ENCODE data around the gene BABAM2. TPM values are rescaled to one million over a fixed set of nuclear protein-coding genes. Genes with fewer than 3 reads are reported as not detected.

The BABAM2 gene
- total RNA-seq, 1 experiment from 2014 or later, result 57.6 TPM

GRCh38 chr2:28148000-28148399 is 257.5 kb downstream of the BABAM2 start:
- ChIA-PET CTCF (no interaction called here), POLR2A (interaction anchor here (1.1 to 1.2 kb wide), 2 partner anchors 8 to 10 kb away, joined by 3 to 5 read pairs; no protein-coding TSS in a partner anchor)
- BruUV-seq (replicated peaks), result no TSS peak
- intact Hi-C loops (cut with micrococcal nuclease), result no loop called here
- H3K27me3 Mint-ChIP-seq (ENCODE audit: insufficient read depth, unreplicated experiment), result no peaks in the 10 kb centered on the region
- H3K4me1 Mint-ChIP-seq (ENCODE audit: insufficient read depth, unreplicated experiment), result peaks cover 13% of the 10 kb centered on the region
- peaks cover 6% of the 10 kb centered on the region for H3K9me3 Mint-ChIP-seq (ENCODE audit: unreplicated experiment)
- peaks cover 9% of the 10 kb centered on the region for H3K36me3 Mint-ChIP-seq (ENCODE audit: insufficient read depth, unreplicated experiment)
- no peak overlapping the region for H3K4me3 Mint-ChIP-seq (ENCODE audit: unreplicated experiment)
- TF ChIP-seq, protein P1, sequence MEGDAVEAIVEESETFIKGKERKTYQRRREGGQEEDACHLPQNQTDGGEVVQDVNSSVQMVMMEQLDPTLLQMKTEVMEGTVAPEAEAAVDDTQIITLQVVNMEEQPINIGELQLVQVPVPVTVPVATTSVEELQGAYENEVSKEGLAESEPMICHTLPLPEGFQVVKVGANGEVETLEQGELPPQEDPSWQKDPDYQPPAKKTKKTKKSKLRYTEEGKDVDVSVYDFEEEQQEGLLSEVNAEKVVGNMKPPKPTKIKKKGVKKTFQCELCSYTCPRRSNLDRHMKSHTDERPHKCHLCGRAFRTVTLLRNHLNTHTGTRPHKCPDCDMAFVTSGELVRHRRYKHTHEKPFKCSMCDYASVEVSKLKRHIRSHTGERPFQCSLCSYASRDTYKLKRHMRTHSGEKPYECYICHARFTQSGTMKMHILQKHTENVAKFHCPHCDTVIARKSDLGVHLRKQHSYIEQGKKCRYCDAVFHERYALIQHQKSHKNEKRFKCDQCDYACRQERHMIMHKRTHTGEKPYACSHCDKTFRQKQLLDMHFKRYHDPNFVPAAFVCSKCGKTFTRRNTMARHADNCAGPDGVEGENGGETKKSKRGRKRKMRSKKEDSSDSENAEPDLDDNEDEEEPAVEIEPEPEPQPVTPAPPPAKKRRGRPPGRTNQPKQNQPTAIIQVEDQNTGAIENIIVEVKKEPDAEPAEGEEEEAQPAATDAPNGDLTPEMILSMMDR (IDR thresholded peaks at IDR 0.05; ENCODE audit: unreplicated experiment), result no peak
- no peak overlapping the region for H3K27ac Mint-ChIP-seq (ENCODE audit: low read depth, unreplicated experiment)
- DNase-seq (ENCODE audit: unreplicated experiment), result no peak

DNA sequence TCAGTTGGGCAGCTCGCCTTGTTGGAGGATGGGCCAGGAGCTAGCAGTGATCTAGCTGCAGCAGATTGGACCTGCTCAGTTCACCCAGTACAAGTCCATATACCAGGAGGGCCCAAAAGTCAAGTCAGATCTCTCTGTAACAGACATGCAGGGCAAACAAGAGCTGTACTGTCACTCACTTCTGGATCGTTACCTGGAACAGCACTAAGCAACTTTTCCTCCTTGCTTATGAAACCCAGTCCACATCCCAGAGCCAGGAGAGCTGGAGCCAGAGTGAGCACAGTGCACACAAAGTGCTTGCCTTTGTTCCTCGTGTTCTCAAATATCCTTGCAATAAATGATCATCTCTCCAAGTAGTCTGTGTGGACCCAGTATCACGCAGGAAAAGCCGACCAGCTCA is 258.0 kb downstream of the BABAM2 start:
- Mint-ChIP-seq H3K27me3 (ENCODE audit: insufficient read depth, unreplicated experiment) (no peaks in the 10 kb centered on the region), H3K27ac (ENCODE audit: low read depth, unreplicated experiment) (no peak overlapping the region), H3K9me3 (ENCODE audit: unreplicated experiment) (peaks cover 6% of the 10 kb centered on the region), H3K36me3 (ENCODE audit: insufficient read depth, unreplicated experiment) (peaks cover 9% of the 10 kb centered on the region), H3K4me1 (ENCODE audit: insufficient read depth, unreplicated experiment) (peaks cover 14% of the 10 kb centered on the region), H3K4me3 (ENCODE audit: unreplicated experiment) (no peak overlapping the region)
- DNase-seq (ENCODE audit: unreplicated experiment), result no peak
- ChIA-PET POLR2A (interaction anchor here (1.1 to 1.2 kb wide), 2 partner anchors 9 to 11 kb away, joined by 3 to 5 read pairs; no protein-coding TSS in a partner anchor), CTCF (no interaction called here)
- TF ChIP-seq, protein P1 (IDR thresholded peaks at IDR 0.05; ENCODE audit: unreplicated experiment), result no peak
- intact Hi-C loops (cut with micrococcal nuclease), result no loop called here
- BruUV-seq (replicated peaks), result no TSS peak

DNA sequence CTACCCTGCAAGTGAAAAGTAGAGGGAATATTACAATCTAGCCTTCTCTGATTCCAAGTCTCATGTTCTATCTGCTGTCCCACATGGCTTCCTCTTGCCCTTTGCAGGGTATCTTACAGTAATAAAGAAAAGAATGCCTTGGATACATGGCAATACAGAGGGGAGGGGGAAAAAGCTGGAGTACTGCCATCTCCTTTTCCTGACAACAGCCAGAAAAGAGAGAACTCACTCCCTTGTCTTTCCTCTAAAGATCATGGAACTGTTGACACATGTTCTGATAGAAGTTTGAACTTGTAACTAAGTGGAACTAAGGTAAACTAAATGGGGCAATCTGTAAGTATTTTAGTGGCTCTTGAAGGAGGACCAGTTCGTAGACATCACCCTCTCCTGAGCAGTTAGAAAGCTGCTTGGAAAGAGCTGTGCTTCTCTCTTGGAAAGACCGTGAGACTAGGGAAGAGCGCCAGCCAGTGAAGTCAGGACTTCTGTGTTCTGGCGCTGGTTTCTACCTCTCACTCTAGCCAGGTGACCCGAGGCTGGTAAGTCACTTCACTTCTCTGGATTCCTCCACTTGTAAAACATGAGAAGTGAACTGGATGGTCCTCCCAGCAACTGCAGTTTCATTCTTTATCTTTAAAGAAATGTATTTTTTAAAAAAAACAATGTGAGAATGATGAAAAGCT is 259.8 kb downstream of the BABAM2 start:
- Mint-ChIP-seq H3K27ac (ENCODE audit: low read depth, unreplicated experiment) (no peak overlapping the region), H3K4me1 (ENCODE audit: insufficient read depth, unreplicated experiment) (peaks cover 14% of the 10 kb centered on the region), H3K4me3 (ENCODE audit: unreplicated experiment) (no peak overlapping the region), H3K27me3 (ENCODE audit: insufficient read depth, unreplicated experiment) (no peaks in the 10 kb centered on the region), H3K9me3 (ENCODE audit: unreplicated experiment) (peaks cover 6% of the 10 kb centered on the region), H3K36me3 (ENCODE audit: insufficient read depth, unreplicated experiment) (peaks cover 9% of the 10 kb centered on the region)
- TF ChIP-seq, protein P1 (IDR thresholded peaks at IDR 0.05; ENCODE audit: unreplicated experiment), result no peak
- intact Hi-C loops (cut with micrococcal nuclease), result no loop called here
- ChIA-PET CTCF (interaction anchor here (0.7 to 1.3 kb wide), 3 partner anchors 15 to 236 kb away, joined by 3 read pairs; no protein-coding TSS in a partner anchor), POLR2A (interaction anchor here (0.7 to 1.0 kb wide), 4 partner anchors 9 to 74 kb away, joined by 3 read pairs; no protein-coding TSS in a partner anchor)
- DNase-seq (ENCODE audit: unreplicated experiment), result no peak
- no TSS peak for BruUV-seq (replicated peaks)

DNA sequence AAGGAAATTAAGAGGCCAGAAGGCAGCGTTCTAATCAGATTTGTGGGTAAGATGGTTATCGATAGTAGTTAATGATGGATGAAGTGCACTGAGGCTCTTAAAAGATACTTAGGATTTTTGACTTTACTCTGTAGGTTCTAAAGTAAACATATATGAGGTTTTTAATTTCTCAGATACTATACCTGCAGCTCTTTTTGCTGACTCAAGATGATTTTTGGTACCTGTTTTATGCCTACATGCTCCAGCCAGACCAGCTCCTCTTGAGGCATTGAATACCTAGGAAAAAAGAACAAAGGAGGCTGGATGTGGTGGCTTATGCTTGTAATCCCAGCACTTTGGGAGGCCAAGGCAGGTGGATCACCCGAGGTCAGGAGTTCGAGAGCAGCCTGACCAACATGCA is 260.5 kb downstream of the BABAM2 start:
- no peak overlapping the region for H3K27ac Mint-ChIP-seq (ENCODE audit: low read depth, unreplicated experiment)
- ChIA-PET POLR2A (interaction anchor here (0.6 to 1.0 kb wide), 2 partner anchors 17 to 130 kb away, joined by 3 to 4 read pairs; no protein-coding TSS in a partner anchor), CTCF (interaction anchor here (0.7 kb wide), 1 partner anchor 235 kb away, joined by 3 read pairs; no protein-coding TSS in a partner anchor)
- peaks cover 14% of the 10 kb centered on the region for H3K4me1 Mint-ChIP-seq (ENCODE audit: insufficient read depth, unreplicated experiment)
- DNase-seq (ENCODE audit: unreplicated experiment), result no peak
- TF ChIP-seq, protein P1 (IDR thresholded peaks at IDR 0.05; ENCODE audit: unreplicated experiment), result no peak
- intact Hi-C loops (cut with micrococcal nuclease), result no loop called here
- H3K27me3 Mint-ChIP-seq (ENCODE audit: insufficient read depth, unreplicated experiment), result no peaks in the 10 kb centered on the region
- H3K9me3 Mint-ChIP-seq (ENCODE audit: unreplicated experiment), result peaks cover 8% of the 10 kb centered on the region
- H3K4me3 Mint-ChIP-seq (ENCODE audit: unreplicated experiment), result no peak overlapping the region
- BruUV-seq (replicated peaks), result no TSS peak
- H3K36me3 Mint-ChIP-seq (ENCODE audit: insufficient read depth, unreplicated experiment), result peaks cover 9% of the 10 kb centered on the region

All from MCF 10A (cell line).